Keratinocyte (primary cell): ENCODE data around the gene SPOP.

Source experiments
- CTCF ChIP-seq, 3 experiments: IDR thresholded peaks in 1 of 3; conservative IDR thresholded peaks in 1 of 3; optimal IDR thresholded peaks in 1 of 3; 2 replicates in 2 of 3; 3 replicates in 1 of 3; pipeline versions ENCODE3 to v1.5.1; 2011; ENCODE audit warnings: low read length in 3 of 3, mild to moderate bottlenecking in 3 of 3, moderate library complexity in 2 of 3, control low read depth in 1 of 3, inconsistent platforms in 1 of 3; ENCODE audit not compliant: insufficient read depth in 2 of 3; ENCODE audit errors: extremely low read depth in 1 of 3
- EZH2 ChIP-seq: IDR thresholded peaks from one replicate; pipeline ENCODE4 v1.6.1; 2012; ENCODE audit warnings: inconsistent platforms, mild to moderate bottlenecking, low read length, moderate library complexity

GRCh38 chr17:49692751-49693150 is 14.9 kb upstream of the SPOP start:
- TF ChIP-seq CTCF (optimal IDR thresholded peaks at IDR 0.05 in 1 of 3, IDR thresholded peaks at IDR 0.05 in 1 of 3, conservative IDR thresholded peaks at IDR 0.05 in 1 of 3; ENCODE audit: extremely low read depth in 1 of 3, insufficient read depth in 2 of 3, low read length in 3 of 3) (no peak), EZH2 (no peak)
